Nephron (organoid): Measurements from ENCODE around the gene SPEM3.
A peak's percentile ranks its signal among the peaks of the same experiment; 100 is the strongest.

ENCODE experiments used
- H3K27ac Mint-ChIP-seq, 3 experiments: 2 replicates each; pipeline ENCODE4 v1.8.0; 2020; ENCODE audit warnings: mixed read lengths in 3 of 3, mild to moderate bottlenecking in 2 of 3, moderate library complexity in 1 of 3
- H3K27me3 Mint-ChIP-seq: 2 replicates; pipeline ENCODE4 v1.8.0; 2021; ENCODE audit warnings: low read depth, mild to moderate bottlenecking, moderate library complexity, mixed read lengths
- H3K36me3 Mint-ChIP-seq: 2 replicates; pipeline ENCODE4 v1.8.0; 2020; ENCODE audit warnings: low read depth, mixed read lengths
- H3K4me1 Mint-ChIP-seq: 2 replicates; pipeline ENCODE4 v1.8.0; 2020; ENCODE audit warnings: mixed read lengths
- H3K4me3 Mint-ChIP-seq, 3 experiments: 2 replicates each; pipeline ENCODE4 v1.8.0; 2020; ENCODE audit warnings: mild to moderate bottlenecking in 3 of 3, mixed read lengths in 3 of 3, moderate library complexity in 2 of 3
- H3K9me3 Mint-ChIP-seq: 2 replicates; pipeline ENCODE4 v1.8.0; 2020; ENCODE audit warnings: mixed read lengths
- TF ChIP-seq, protein P1 (sequence below), 3 experiments: fragments of 200-600 bp; sonication (generic); IDR thresholded peaks; one replicate each; pipeline ENCODE4 v1.5.0; 2021; ENCODE audit warnings: antibody characterized with exemption in 3 of 3; ENCODE audit not compliant: unreplicated experiment in 3 of 3

The SPEM3 gene

DNA sequence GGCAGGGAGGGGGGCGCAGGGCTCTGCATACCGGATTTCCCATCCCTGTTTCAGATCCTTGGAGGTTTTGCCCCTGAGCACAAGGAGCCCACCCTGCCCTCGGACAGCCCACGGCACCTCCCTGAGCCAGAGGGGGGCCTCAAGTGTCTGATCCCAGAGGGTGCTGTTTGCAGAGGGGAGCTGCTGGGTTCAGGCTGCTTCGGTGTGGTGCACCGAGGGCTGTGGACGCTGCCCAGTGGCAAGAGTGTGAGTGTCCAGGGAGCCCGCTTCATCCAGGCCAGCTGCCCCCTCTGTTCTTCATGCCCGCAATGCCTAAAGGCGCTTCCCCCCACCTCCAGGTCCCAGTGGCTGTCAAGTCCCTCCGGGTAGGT, 45.3 kb upstream of the SPEM3 start:
- Mint-ChIP-seq H3K4me3 (peak overlapping the region in 2 of 3 experiments; percentile 29 to 46), H3K9me3 (peaks cover 9% of the 10 kb centered on the region), H3K4me1 (peaks cover 5% of the 10 kb centered on the region), H3K27ac (no peak overlapping the region), H3K27me3 (peaks cover 66% of the 10 kb centered on the region), H3K36me3 (peaks cover 5% of the 10 kb centered on the region)
- TF ChIP-seq, protein P1, sequence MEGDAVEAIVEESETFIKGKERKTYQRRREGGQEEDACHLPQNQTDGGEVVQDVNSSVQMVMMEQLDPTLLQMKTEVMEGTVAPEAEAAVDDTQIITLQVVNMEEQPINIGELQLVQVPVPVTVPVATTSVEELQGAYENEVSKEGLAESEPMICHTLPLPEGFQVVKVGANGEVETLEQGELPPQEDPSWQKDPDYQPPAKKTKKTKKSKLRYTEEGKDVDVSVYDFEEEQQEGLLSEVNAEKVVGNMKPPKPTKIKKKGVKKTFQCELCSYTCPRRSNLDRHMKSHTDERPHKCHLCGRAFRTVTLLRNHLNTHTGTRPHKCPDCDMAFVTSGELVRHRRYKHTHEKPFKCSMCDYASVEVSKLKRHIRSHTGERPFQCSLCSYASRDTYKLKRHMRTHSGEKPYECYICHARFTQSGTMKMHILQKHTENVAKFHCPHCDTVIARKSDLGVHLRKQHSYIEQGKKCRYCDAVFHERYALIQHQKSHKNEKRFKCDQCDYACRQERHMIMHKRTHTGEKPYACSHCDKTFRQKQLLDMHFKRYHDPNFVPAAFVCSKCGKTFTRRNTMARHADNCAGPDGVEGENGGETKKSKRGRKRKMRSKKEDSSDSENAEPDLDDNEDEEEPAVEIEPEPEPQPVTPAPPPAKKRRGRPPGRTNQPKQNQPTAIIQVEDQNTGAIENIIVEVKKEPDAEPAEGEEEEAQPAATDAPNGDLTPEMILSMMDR (IDR thresholded peaks at IDR 0.05; ENCODE audit: unreplicated experiment in 3 of 3): no peak

GRCh38 chr17:7383742-7384488, 44.7 kb upstream of the SPEM3 start:
- peaks cover 5% of the 10 kb centered on the region for H3K4me1 Mint-ChIP-seq
- H3K27me3 Mint-ChIP-seq: peaks cover 60% of the 10 kb centered on the region
- no peak overlapping the region for H3K27ac Mint-ChIP-seq
- TF ChIP-seq, protein P1 (IDR thresholded peaks at IDR 0.05; ENCODE audit: unreplicated experiment in 3 of 3): no peak
- H3K9me3 Mint-ChIP-seq: peaks cover 9% of the 10 kb centered on the region
- H3K4me3 Mint-ChIP-seq: peak overlapping the region in 2 of 3 experiments; percentile 48 to 66
- H3K36me3 Mint-ChIP-seq: peaks cover 8% of the 10 kb centered on the region

- H3K27me3 Mint-ChIP-seq: peaks cover 54% of the 10 kb centered on the region
- H3K27ac Mint-ChIP-seq: no peak overlapping the region
- peaks cover 3% of the 10 kb centered on the region for H3K9me3 Mint-ChIP-seq
- H3K4me3 Mint-ChIP-seq: peak overlapping the region; percentile 9 to 66 (median 48)
- peaks cover 5% of the 10 kb centered on the region for H3K4me1 Mint-ChIP-seq
- peaks cover 13% of the 10 kb centered on the region for H3K36me3 Mint-ChIP-seq
- TF ChIP-seq, protein P1 (IDR thresholded peaks at IDR 0.05; ENCODE audit: unreplicated experiment in 3 of 3): no peak
Observed at GRCh38 chr17:7384489-7385081, 44.1 kb upstream of the SPEM3 start.

DNA sequence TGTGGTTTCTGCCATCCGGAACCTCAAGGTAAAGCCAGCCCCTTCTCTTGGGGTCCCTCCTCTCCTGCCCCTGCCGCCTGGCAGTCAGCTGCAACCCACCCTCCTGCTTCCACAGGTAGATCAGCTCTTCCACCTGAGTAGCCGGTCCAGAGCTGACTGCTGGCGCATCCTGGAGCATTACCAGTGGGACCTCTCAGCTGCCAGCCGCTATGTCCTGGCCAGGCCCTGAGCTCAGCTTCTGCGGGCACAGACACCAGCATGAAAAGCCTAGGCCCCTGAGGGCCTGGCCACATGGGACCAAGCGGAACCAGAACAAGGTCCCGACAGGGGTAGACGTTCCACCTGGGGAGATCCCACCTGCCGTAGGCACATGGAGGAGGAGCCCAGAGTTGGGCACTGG, 39.8 kb upstream of the SPEM3 start:
- Mint-ChIP-seq H3K27ac (no peak overlapping the region), H3K9me3 (no peaks in the 10 kb centered on the region), H3K36me3 (peaks cover 31% of the 10 kb centered on the region), H3K27me3 (peaks cover 14% of the 10 kb centered on the region), H3K4me1 (no peaks in the 10 kb centered on the region), H3K4me3 (no peak overlapping the region)
- TF ChIP-seq, protein P1 (IDR thresholded peaks at IDR 0.05; ENCODE audit: unreplicated experiment in 3 of 3): no peak

- Mint-ChIP-seq H3K9me3 (no peaks in the 10 kb centered on the region), H3K36me3 (peaks cover 31% of the 10 kb centered on the region), H3K27me3 (peaks cover 5% of the 10 kb centered on the region), H3K27ac (no peak overlapping the region), H3K4me3 (no peak overlapping the region), H3K4me1 (peaks cover 5% of the 10 kb centered on the region)
- TF ChIP-seq, protein P1 (IDR thresholded peaks at IDR 0.05; ENCODE audit: unreplicated experiment in 3 of 3): no peak
Observed at GRCh38 chr17:7389924-7390910, 38.4 kb upstream of the SPEM3 start.
